ENCODE results near the gene PDZD8.

GRCh38 chr10:117413928-117414618, 38.8 kb upstream of the PDZD8 start:
- TF ChIP-seq CTCF (IDR thresholded peaks at IDR 0.05): no peak
- TF ChIP-seq POLR2A (IDR thresholded peaks at IDR 0.05): no peak
